Activated CD4-positive, alpha-beta T cell treated with anti-CD3 and anti-CD28 coated beads, Interleukin-2, amount 50 U/mL, for 16 hours (primary cell): ENCODE data around the gene TEDC1.
"Not testable (repeated sequence)": the region's sequence is repeated elsewhere in the genome, so short reads cannot be mapped to it uniquely, and the experiment has no call there.

ENCODE experiments used
- DNase-seq: peaks from one replicate; pipeline ENCODE4 v3.0.0-alpha.2; 2020

TEDC1 gene

DNA sequence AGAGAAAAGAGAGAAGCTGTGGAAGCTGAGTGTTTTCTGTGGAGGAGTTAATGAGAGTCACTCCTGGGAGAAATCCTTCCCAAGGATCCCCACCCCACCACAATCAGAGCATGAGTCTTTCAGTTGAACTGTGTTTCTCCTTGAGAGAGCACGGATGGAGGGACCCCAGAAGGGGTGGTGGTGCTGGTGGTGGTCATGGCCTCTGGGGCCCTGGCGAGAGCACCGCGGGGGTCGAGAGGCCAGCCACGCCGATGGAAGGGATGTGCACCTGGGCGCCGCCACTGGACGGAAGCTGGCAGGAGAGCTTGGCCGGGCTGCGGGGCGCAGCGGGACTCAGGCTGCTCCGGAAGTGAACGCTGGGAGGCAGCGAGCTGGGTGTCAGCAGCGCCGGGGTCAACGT is 55.4 kb downstream of the TEDC1 start:
- DNase-seq: not testable (repeated sequence)

DNA sequence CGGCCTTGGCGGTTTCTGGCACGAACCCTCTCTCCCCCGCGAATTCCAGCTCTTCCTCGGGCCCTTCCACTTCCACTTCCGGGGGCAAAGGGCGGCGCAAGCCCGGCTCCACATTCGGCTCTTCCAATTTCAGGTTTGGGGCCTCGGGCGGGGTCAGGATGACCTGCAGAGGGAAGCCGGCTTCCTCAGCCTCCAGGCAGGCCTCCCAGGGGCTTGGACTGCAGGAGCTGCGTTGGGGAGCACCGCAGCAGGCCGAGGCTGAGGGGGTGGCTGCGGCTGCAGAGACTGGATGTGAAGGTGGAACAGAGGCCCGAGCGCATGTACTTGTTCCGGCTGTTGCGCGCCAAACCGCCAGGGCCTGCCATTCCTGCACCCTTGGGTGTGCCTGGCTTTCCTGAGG is 56.0 kb downstream of the TEDC1 start:
- not testable (repeated sequence) for DNase-seq

DNA sequence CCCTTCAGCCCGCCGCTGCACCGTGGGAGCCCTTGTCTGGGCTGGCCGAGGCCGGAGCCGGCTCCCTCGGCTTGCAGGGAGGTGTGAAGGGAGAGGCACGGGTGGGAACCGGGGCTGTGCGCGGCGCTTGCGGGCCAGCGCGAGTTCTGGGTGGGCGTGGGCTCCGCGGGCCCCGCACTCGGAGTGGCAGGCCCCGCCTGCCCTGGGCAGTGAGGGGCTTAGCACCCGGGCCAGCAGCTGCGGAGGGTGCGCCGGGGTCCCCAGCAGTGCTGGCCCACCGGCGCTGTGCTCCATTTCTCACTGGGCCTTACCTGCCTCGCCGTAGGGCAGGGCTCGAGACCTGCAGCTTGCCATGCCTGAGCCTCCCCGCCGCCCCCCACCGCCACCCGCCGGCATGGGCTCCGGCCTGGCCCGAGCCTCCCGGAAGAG is 56.7 kb downstream of the TEDC1 start:
- DNase-seq: no peak
